HuH-7 (cell line): ENCODE measurements around the gene SAT2.
A peak's percentile ranks its signal among the peaks of the same experiment; 100 is the strongest.
"Not testable (repeated sequence)": the region's sequence is repeated elsewhere in the genome, so short reads cannot be mapped to it uniquely, and the experiment has no call there.

Experiments
- DNase-seq: peaks from one replicate; pipeline ENCODE4 v3.0.0; 2011; ENCODE audit warnings: low spot score

SAT2 gene

GRCh38 chr17:7627250-7628121 lies at the start of gene SAT2:
Gene SAT2 (minus strand): TSS chr17:7627821. CDS start chr17:7627635, 186 bp downstream.
- peak; percentile 86 for DNase-seq

- DNase-seq: no peak
Measured at GRCh38 chr17:7676533-7676932, 48.9 kb upstream of the SAT2 start.

GRCh38 chr17:7674934-7675333 lies 47.3 kb upstream of the SAT2 start:
- no peak for DNase-seq

- no peak for DNase-seq
Measured at GRCh38 chr17:7673239-7673638, 45.6 kb upstream of the SAT2 start.

- DNase-seq: no peak
Measured at GRCh38 chr17:7668482-7668881, 40.9 kb upstream of the SAT2 start.

- no peak for DNase-seq
Measured at GRCh38 chr17:7667656-7668406, 40.2 kb upstream of the SAT2 start.

- DNase-seq: no peak
Measured at GRCh38 chr17:7656958-7657609, 29.5 kb upstream of the SAT2 start.

GRCh38 chr17:7655541-7655840 lies 27.9 kb upstream of the SAT2 start:
- DNase-seq: no peak

- DNase-seq: no peak
Measured at GRCh38 chr17:7654832-7655540, 27.4 kb upstream of the SAT2 start.

- DNase-seq: no peak
Measured at GRCh38 chr17:7652388-7653356, 25.1 kb upstream of the SAT2 start.

GRCh38 chr17:7651665-7652387 lies 24.2 kb upstream of the SAT2 start:
- DNase-seq: no peak

- DNase-seq: no peak
Measured at GRCh38 chr17:7651097-7651664, 23.6 kb upstream of the SAT2 start.

- peak; percentile 87 for DNase-seq
Measured at GRCh38 chr17:7650509-7651096, 23.0 kb upstream of the SAT2 start, which contains the start of gene ATP1B2. Gene ATP1B2 (plus strand): TSS chr17:7650926. CDS start chr17:7651519, 593 bp downstream.

- DNase-seq: no peak
Measured at GRCh38 chr17:7647018-7647417, 19.4 kb upstream of the SAT2 start.

- DNase-seq: no peak
Measured at GRCh38 chr17:7646457-7646856, 18.8 kb upstream of the SAT2 start.

GRCh38 chr17:7644775-7645174 lies 17.2 kb upstream of the SAT2 start:
- no peak for DNase-seq

- not testable (repeated sequence) for DNase-seq
Measured at GRCh38 chr17:7641635-7642034, 14.0 kb upstream of the SAT2 start.

- DNase-seq: no peak
Measured at GRCh38 chr17:7640783-7641182, 13.2 kb upstream of the SAT2 start.

GRCh38 chr17:7636163-7636562 lies 8.5 kb upstream of the SAT2 start:
- DNase-seq: no peak

GRCh38 chr17:7634384-7634783 lies 6.8 kb upstream of the SAT2 start:
- peak; percentile 64 for DNase-seq
